IMR-90 (cell line): ENCODE results near the gene TRIM17. TPM values are rescaled to one million over a fixed set of nuclear protein-coding genes. Genes with fewer than 3 reads are reported as not detected.

Source experiments
- ATAC-seq: fragments of 200-7000 bp; cut with Tn5 transposase; 2 replicates; pipeline ENCODE4 v1.9.1; 2020; ENCODE audit warnings: low read depth, mild to moderate bottlenecking, moderate library complexity
- BruUV-seq: library from RNA; stranded (reverse); fragments of 400-500 nt; replicated peaks from 2 replicates; lab custom pipeline; 2021; lab: Mats Ljungman, UMichigan
- CTCF ChIA-PET: fragments of 300-600 bp; formaldehyde crosslinking; extraction: SDS; loops from one replicate; lab custom pipeline; 2021; ENCODE audit warnings: antibody characterized with exemption; lab: Yijun Ruan, JAX
- POLR2A ChIA-PET: fragments of 300-600 bp; sonication (Branson Sonifier 250); formaldehyde crosslinking; loops from one replicate; lab custom pipeline; 2022; ENCODE audit warnings: antibody characterized with exemption; ENCODE audit not compliant: unreplicated experiment; lab: Charles Lee
- DNase-seq: peaks from one replicate; pipeline ENCODE4 v3.0.0; 2013
- H2AFZ ChIP-seq: replicated peaks from 2 replicates; pipeline ENCODE3; 2013; ENCODE audit warnings: low read length, mild to moderate bottlenecking; ENCODE audit not compliant: poor library complexity
- H2AK5ac ChIP-seq: 2 replicates; pipeline ENCODE4 v1.6.1; 2013; ENCODE audit warnings: low read depth, low read length, inconsistent platforms
- H2AK9ac ChIP-seq: replicated peaks from 2 replicates; pipeline ENCODE3; 2013; ENCODE audit warnings: mild to moderate bottlenecking, low read depth, low read length, moderate library complexity; ENCODE audit not compliant: poor library complexity
- H2BK120ac ChIP-seq: 2 replicates; pipeline ENCODE4 v1.6.1; 2013; ENCODE audit warnings: low read depth, low read length, inconsistent platforms
- H2BK15ac ChIP-seq: 3 replicates; pipeline ENCODE4 v1.6.1; 2013; ENCODE audit warnings: low read depth, low read length, inconsistent platforms
- H2BK20ac ChIP-seq: 2 replicates; pipeline ENCODE4 v1.6.1; 2013; ENCODE audit warnings: low read depth, mild to moderate bottlenecking, inconsistent platforms, low read length, moderate library complexity
- H2BK5ac ChIP-seq: 2 replicates; pipeline ENCODE4 v1.6.1; 2013; ENCODE audit warnings: mild to moderate bottlenecking, low read depth, low read length, inconsistent platforms; ENCODE audit not compliant: poor library complexity, severe bottlenecking
- H3K14ac ChIP-seq: replicated peaks from 2 replicates; pipeline ENCODE4 v1.6.1; 2013; ENCODE audit warnings: low read depth, low read length, inconsistent platforms
- H3K18ac ChIP-seq: 2 replicates; pipeline ENCODE4 v1.6.1; 2013; ENCODE audit warnings: low read depth, low read length, control low read depth
- H3K23ac ChIP-seq: 2 replicates; pipeline ENCODE4 v1.6.1; 2013; ENCODE audit warnings: low read depth, low read length, inconsistent platforms
- H3K27ac ChIP-seq: 2 replicates; pipeline ENCODE4 v1.5.1; 2013; ENCODE audit warnings: mild to moderate bottlenecking, control low read depth, low read length; ENCODE audit not compliant: insufficient read depth
- H3K27me3 ChIP-seq: 2 replicates; pipeline ENCODE4 v1.6.1; 2013; ENCODE audit warnings: low read length; ENCODE audit not compliant: control insufficient read depth, insufficient read depth
- H3K36me3 ChIP-seq: 2 replicates; pipeline ENCODE4 v1.6.1; 2013; ENCODE audit warnings: low read length, mixed read lengths; ENCODE audit not compliant: control insufficient read depth, insufficient read depth
- H3K4ac ChIP-seq: 2 replicates; pipeline ENCODE4 v1.6.1; 2013; ENCODE audit warnings: low read depth, low read length, inconsistent platforms
- H3K4me1 ChIP-seq: 2 replicates; pipeline ENCODE4 v1.6.1; 2013; ENCODE audit warnings: low read length, mixed read lengths; ENCODE audit not compliant: control insufficient read depth, insufficient read depth
- H3K4me2 ChIP-seq: 2 replicates; pipeline ENCODE4 v1.6.1; 2013; ENCODE audit warnings: low read depth, mild to moderate bottlenecking, control low read depth, low read length, moderate library complexity
- H3K4me3 ChIP-seq: 2 replicates; pipeline ENCODE4 v1.5.1; 2013; ENCODE audit warnings: low read depth, mild to moderate bottlenecking, control low read depth, low read length, moderate library complexity; ENCODE audit not compliant: insufficient read depth
- H3K56ac ChIP-seq: 2 replicates; pipeline ENCODE4 v1.6.1; 2013; ENCODE audit warnings: low read length, inconsistent platforms; ENCODE audit not compliant: insufficient read depth; ENCODE audit errors: extremely low read depth
- H3K79me1 ChIP-seq, 2 experiments: 2 replicates each; pipeline ENCODE4 v1.6.1; 2013; ENCODE audit warnings: low read length in 2 of 2, inconsistent platforms in 1 of 2, low read depth in 1 of 2
- H3K9ac ChIP-seq: 2 replicates; pipeline ENCODE4 v1.6.1; 2013; ENCODE audit warnings: low read depth, low read length, control low read depth
- H3K9me1 ChIP-seq: 2 replicates; pipeline ENCODE4 v1.6.1; 2013; ENCODE audit warnings: low read length, inconsistent platforms; ENCODE audit not compliant: insufficient read depth
- H3K9me3 ChIP-seq: 2 replicates; pipeline ENCODE4 v1.6.1; 2013; ENCODE audit warnings: low read length; ENCODE audit not compliant: control insufficient read depth, insufficient read depth
- H4K20me1 ChIP-seq: 2 replicates; pipeline ENCODE4 v1.6.1; 2013; ENCODE audit warnings: low read length, inconsistent platforms; ENCODE audit not compliant: insufficient read depth
- H4K5ac ChIP-seq: 2 replicates; pipeline ENCODE4 v1.6.1; 2013; ENCODE audit warnings: mild to moderate bottlenecking, low read depth, low read length, control low read depth
- H4K8ac ChIP-seq, 2 experiments: 2 replicates each; pipeline ENCODE4 v1.6.1; 2013; ENCODE audit warnings: low read depth in 2 of 2, low read length in 2 of 2, control low read depth in 1 of 2, inconsistent platforms in 1 of 2
- H4K91ac ChIP-seq: 2 replicates; pipeline ENCODE4 v1.6.1; 2013; ENCODE audit warnings: low read depth, low read length, inconsistent platforms; ENCODE audit not compliant: insufficient read depth
- BHLHE40 ChIP-seq: fragments of 150-350 bp; IDR thresholded peaks from 2 replicates; pipeline ENCODE4 v1.6.1; 2016; ENCODE audit warnings: mild to moderate bottlenecking, low read depth, low read length
- MAZ ChIP-seq: IDR thresholded peaks from 2 replicates; pipeline ENCODE4 v1.6.1; 2012; ENCODE audit warnings: low read depth, mild to moderate bottlenecking, low read length, improper control_type of control experiment, moderate library complexity, borderline replicate concordance
- MXI1 ChIP-seq: IDR thresholded peaks from 2 replicates; pipeline ENCODE4 v1.6.1; 2012; ENCODE audit warnings: low read depth, mild to moderate bottlenecking, low read length, moderate library complexity, borderline replicate concordance
- POLR2A ChIP-seq: IDR thresholded peaks from 2 replicates; pipeline ENCODE4 v1.6.1; 2012; ENCODE audit warnings: mild to moderate bottlenecking, low read depth, low read length
- RAD21 ChIP-seq: IDR thresholded peaks from 2 replicates; pipeline ENCODE4 v1.6.1; 2012; ENCODE audit warnings: low read length, improper control_type of control experiment
- RCOR1 ChIP-seq: IDR thresholded peaks from 2 replicates; pipeline ENCODE4 v1.6.1; 2012; ENCODE audit warnings: mild to moderate bottlenecking, low read length, improper control_type of control experiment; ENCODE audit not compliant: insufficient replicate concordance
- SMC3 ChIP-seq: fragments of 150-350 bp; IDR thresholded peaks from 2 replicates; pipeline ENCODE4 v1.6.1; 2016; ENCODE audit warnings: low read depth, mild to moderate bottlenecking, antibody characterized with exemption, low read length, moderate library complexity
- WGBS, 2 experiments: methylation state at CpG; one replicate each; pipeline versions ENCODE4 v1.1.5 to v1.1.7; 2013; ENCODE audit warnings: missing lambda C conversion rate in 2 of 2; ENCODE audit not compliant: insufficient read length in 1 of 2; ENCODE audit errors: extremely low coverage in 2 of 2; 5-methylcytosine and 5-hydroxymethylcytosine counted together
- dilution Hi-C: fragments of 300-500 bp; cut with HindIII; formaldehyde crosslinking; loops from one replicate; pipeline ENCODE4 v1.14.3; 2018; ENCODE audit warnings: low sequenced_read_pairs; ENCODE audit not compliant: unreplicated experiment
- in situ Hi-C: fragments of 300-500 bp; cut with MboI; formaldehyde crosslinking; loops from 3 replicates; pipeline ENCODE4 v1.14.3; 2019; ENCODE audit warnings: low sequenced_read_pairs, inconsistent platforms, mixed read lengths
- intact Hi-C: fragments of 100-400 bp; cut with micrococcal nuclease; formaldehyde crosslinking; loops from 2 replicates; pipeline ENCODE4 v1.10.0; 2022
- polyA plus RNA-seq, 3 experiments: library from polyadenylated mRNA; depleted of rRNA; stranded (reverse); fragments of >200 nt; gene quantifications; 2 replicates each; pipeline ENCODE4 v1.2.3, GENCODE V29; 2012; ENCODE audit warnings: low replicate concordance in 1 of 3
- total RNA-seq: library from RNA; depleted of rRNA; stranded (reverse); fragments of >200 nt; gene quantifications from 2 replicates; pipeline ENCODE4 v1.2.3, GENCODE V29; 2012
- TF ChIP-seq, protein P1 (sequence below): fragments of 150-350 bp; IDR thresholded peaks from 2 replicates; pipeline ENCODE4 v1.6.1; 2016; ENCODE audit warnings: low read depth, mild to moderate bottlenecking, low read length, moderate library complexity, borderline replicate concordance
- TF ChIP-seq, protein P2 (sequence below): conservative IDR thresholded peaks from 2 replicates; pipeline ENCODE4 v1.5.1; 2012; ENCODE audit warnings: mild to moderate bottlenecking, low read depth, low read length, improper control_type of control experiment

Gene TRIM17
- total and polyA plus RNA-seq, 2 of the 4 experiments (the other 2 are of a cell fraction) = 0.39 TPM; not detected in 1

DNA sequence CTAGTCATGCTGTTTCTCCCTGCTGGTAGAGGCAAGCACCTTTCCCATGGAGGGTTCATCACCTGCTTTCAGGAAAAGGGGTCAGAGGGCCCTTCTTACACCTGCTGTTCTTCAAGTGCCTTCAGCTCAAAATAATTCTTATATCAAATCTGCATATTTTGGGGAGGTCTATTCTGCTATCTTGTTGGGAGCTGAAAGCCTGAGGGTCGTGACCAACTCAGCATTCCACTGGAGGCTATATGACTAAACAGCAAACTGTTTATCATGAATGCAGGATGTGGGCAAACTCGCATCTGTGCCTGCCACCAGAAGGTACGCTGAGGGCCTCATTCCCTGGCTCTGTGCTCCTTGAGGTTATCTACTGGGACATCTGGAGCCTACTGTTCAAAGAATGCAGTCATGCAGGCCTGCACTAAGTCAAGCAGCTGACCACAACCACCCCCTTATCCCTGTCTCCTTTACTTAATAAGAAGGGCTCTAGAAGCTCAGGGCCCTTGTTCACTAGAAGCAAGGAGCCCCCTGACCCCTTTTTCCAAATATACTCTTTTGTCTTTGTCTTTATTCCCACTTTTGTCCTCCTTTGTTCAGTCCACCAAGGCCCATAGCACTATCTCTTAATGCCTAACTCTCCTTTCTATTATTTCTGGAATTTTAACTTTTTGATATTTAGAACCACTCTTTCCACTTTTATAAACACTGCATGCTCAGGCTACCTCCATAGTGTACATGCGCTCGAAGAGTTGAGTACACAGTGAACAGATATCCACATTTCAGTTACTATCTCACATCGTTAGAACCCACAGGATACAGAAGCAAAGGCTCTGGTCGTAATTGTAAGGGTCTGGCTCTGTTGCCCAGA lies 4.5 kb upstream of the TRIM17 start (continued):
- TF ChIP-seq, protein P1, sequence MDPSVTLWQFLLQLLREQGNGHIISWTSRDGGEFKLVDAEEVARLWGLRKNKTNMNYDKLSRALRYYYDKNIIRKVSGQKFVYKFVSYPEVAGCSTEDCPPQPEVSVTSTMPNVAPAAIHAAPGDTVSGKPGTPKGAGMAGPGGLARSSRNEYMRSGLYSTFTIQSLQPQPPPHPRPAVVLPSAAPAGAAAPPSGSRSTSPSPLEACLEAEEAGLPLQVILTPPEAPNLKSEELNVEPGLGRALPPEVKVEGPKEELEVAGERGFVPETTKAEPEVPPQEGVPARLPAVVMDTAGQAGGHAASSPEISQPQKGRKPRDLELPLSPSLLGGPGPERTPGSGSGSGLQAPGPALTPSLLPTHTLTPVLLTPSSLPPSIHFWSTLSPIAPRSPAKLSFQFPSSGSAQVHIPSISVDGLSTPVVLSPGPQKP = no peak
- no peak for TF ChIP-seq POLR2A

GRCh38 chr1:228417483-228418203 lies 982 bp upstream of the TRIM17 start:
- H2AK5ac ChIP-seq = no peak overlapping the region
- H2BK20ac ChIP-seq = no peak overlapping the region
- ATAC-seq = no peak
- H2BK120ac ChIP-seq = no peak overlapping the region
- ChIA-PET POLR2A (no interaction called here), CTCF (no interaction called here)
- H2AFZ ChIP-seq = no peak overlapping the region
- H3K4me3 ChIP-seq = no peak overlapping the region
- dilution Hi-C loops = no loop called here
- peaks cover 7% of the 10 kb centered on the region; the same call in 1 of the 2 replicates for H3K9me1 ChIP-seq
- no peak overlapping the region for H2BK5ac ChIP-seq
- no peaks in the 10 kb centered on the region for H3K9me3 ChIP-seq
- peaks cover 10 to 12% of the 10 kb centered on the region in 2 experiments for H3K79me1 ChIP-seq
- H3K4me1 ChIP-seq = peaks cover 4% of the 10 kb centered on the region; the same call in 1 of the 2 replicates
- H4K91ac ChIP-seq = no peak overlapping the region
- no peak overlapping the region for H3K27ac ChIP-seq
- H3K4me2 ChIP-seq = no peak overlapping the region
- H3K27me3 ChIP-seq = no peaks in the 10 kb centered on the region; the same call in 1 of the 2 replicates
- no peak overlapping the region for H3K18ac ChIP-seq
- no peak overlapping the region for H2AK9ac ChIP-seq
- H3K9ac ChIP-seq = no peak overlapping the region
- H3K36me3 ChIP-seq = peaks cover 4% of the 10 kb centered on the region; the same call in 1 of the 2 replicates
- no TSS peak for BruUV-seq
- H3K56ac ChIP-seq = no peak overlapping the region
- no peak overlapping the region for H4K8ac ChIP-seq
- H3K14ac ChIP-seq = no peak overlapping the region
- intact Hi-C loops = no loop called here
- no peak overlapping the region for H3K23ac ChIP-seq
- H2BK15ac ChIP-seq = no peak overlapping the region
- no peak overlapping the region for H4K5ac ChIP-seq
- in situ Hi-C loops = no loop called here
- H3K4ac ChIP-seq = no peak overlapping the region
- DNase-seq = no peak
- peaks cover 13% of the 10 kb centered on the region; the same call in 1 of the 2 replicates for H4K20me1 ChIP-seq
- WGBS, 2 experiments = 80% methylated on average over 2 of the region's 7 CpGs; no CpG with 5 or more reads in 1 of the 2 experiments
- TF ChIP-seq MAZ = no peak
- no peak for TF ChIP-seq POLR2A
- TF ChIP-seq, protein P2, sequence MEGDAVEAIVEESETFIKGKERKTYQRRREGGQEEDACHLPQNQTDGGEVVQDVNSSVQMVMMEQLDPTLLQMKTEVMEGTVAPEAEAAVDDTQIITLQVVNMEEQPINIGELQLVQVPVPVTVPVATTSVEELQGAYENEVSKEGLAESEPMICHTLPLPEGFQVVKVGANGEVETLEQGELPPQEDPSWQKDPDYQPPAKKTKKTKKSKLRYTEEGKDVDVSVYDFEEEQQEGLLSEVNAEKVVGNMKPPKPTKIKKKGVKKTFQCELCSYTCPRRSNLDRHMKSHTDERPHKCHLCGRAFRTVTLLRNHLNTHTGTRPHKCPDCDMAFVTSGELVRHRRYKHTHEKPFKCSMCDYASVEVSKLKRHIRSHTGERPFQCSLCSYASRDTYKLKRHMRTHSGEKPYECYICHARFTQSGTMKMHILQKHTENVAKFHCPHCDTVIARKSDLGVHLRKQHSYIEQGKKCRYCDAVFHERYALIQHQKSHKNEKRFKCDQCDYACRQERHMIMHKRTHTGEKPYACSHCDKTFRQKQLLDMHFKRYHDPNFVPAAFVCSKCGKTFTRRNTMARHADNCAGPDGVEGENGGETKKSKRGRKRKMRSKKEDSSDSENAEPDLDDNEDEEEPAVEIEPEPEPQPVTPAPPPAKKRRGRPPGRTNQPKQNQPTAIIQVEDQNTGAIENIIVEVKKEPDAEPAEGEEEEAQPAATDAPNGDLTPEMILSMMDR = no peak
- TF ChIP-seq SMC3 = no peak
- TF ChIP-seq RCOR1 = no peak
- TF ChIP-seq, protein P1 = no peak
- TF ChIP-seq RAD21 = no peak
- TF ChIP-seq MXI1 = no peak
- TF ChIP-seq BHLHE40 = no peak
